ENCODE data around the gene C1orf56. TPM values are rescaled to one million over a fixed set of nuclear protein-coding genes. Genes with fewer than 3 reads are reported as not detected.

Gene C1orf56
- total RNA-seq, 1 donor from 2014 or later, result 0.71 TPM

GRCh38 chr1:151006327-151007052 is 41.1 kb upstream of the C1orf56 start, which contains the start of gene MINDY1:
TSS of gene MINDY1 (minus strand) at chr1:151006902. CDS start at chr1:151002617, 4,285 bp downstream.
- peak; percentile 64 for TF ChIP-seq CTCF (IDR thresholded peaks at IDR 0.05; ENCODE audit: insufficient read depth, low read length, poor library complexity, severe bottlenecking)
- H3K36me3 ChIP-seq (ENCODE audit: control insufficient read depth, insufficient read depth, low read length), result no peaks in the 10 kb centered on the region
- H3K27me3 ChIP-seq (ENCODE audit: control insufficient read depth, insufficient read depth, low read length), result no peaks in the 10 kb centered on the region
- DNase-seq (ENCODE audit: low read depth), result peak; percentile 67
- H3K4me3 ChIP-seq (ENCODE audit: low read depth, low read length), result peak within 1 kb of the TSS; percentile 43

DNA sequence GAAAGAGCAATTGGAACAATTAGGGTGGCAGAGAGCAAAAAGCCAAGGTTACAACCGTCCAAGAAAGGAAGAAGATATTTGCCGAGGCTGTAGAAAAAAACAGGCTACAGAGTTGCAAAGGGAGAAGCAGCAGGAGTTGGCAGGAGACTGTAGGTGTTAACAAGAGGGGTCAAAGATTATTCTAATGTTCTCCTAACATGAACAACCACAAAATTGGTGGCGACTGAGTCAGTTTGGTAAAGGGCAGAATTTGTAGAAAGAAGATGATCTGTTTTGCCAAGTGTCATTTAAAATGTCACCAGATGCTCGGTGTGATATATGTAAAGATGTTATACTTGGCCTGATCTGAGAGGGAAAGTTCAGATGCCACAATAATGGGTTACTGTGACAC is 39.7 kb upstream of the C1orf56 start:
- TF ChIP-seq CTCF (IDR thresholded peaks at IDR 0.05; ENCODE audit: insufficient read depth, low read length, poor library complexity, severe bottlenecking), result no peak
- H3K27me3 ChIP-seq (ENCODE audit: control insufficient read depth, insufficient read depth, low read length), result no peaks in the 10 kb centered on the region
- no peak for DNase-seq (ENCODE audit: low read depth)
- H3K36me3 ChIP-seq (ENCODE audit: control insufficient read depth, insufficient read depth, low read length), result no peaks in the 10 kb centered on the region
- H3K4me3 ChIP-seq (ENCODE audit: low read depth, low read length), result peak overlapping the region; percentile 79

- no peak for TF ChIP-seq CTCF (IDR thresholded peaks at IDR 0.05; ENCODE audit: insufficient read depth, low read length, poor library complexity, severe bottlenecking)
- no peaks in the 10 kb centered on the region for H3K27me3 ChIP-seq (ENCODE audit: control insufficient read depth, insufficient read depth, low read length)
- DNase-seq (ENCODE audit: low read depth), result peak; percentile 79
- no peaks in the 10 kb centered on the region for H3K36me3 ChIP-seq (ENCODE audit: control insufficient read depth, insufficient read depth, low read length)
- peak within 1 kb of the TSS; percentile 79 for H3K4me3 ChIP-seq (ENCODE audit: low read depth, low read length)
Measured at GRCh38 chr1:151008244-151009205, 39.0 kb upstream of the C1orf56 start, which contains the start of gene PRUNE1. TSS of gene PRUNE1 (plus strand) at chr1:151008449. CDS start at chr1:151008633, 184 bp downstream.

GRCh38 chr1:151009206-151009587 is 38.4 kb upstream of the C1orf56 start:
- H3K4me3 ChIP-seq (ENCODE audit: low read depth, low read length), result peak overlapping the region; percentile 79
- DNase-seq (ENCODE audit: low read depth), result no peak
- no peaks in the 10 kb centered on the region for H3K36me3 ChIP-seq (ENCODE audit: control insufficient read depth, insufficient read depth, low read length)
- no peaks in the 10 kb centered on the region for H3K27me3 ChIP-seq (ENCODE audit: control insufficient read depth, insufficient read depth, low read length)
- no peak for TF ChIP-seq CTCF (IDR thresholded peaks at IDR 0.05; ENCODE audit: insufficient read depth, low read length, poor library complexity, severe bottlenecking)

DNA sequence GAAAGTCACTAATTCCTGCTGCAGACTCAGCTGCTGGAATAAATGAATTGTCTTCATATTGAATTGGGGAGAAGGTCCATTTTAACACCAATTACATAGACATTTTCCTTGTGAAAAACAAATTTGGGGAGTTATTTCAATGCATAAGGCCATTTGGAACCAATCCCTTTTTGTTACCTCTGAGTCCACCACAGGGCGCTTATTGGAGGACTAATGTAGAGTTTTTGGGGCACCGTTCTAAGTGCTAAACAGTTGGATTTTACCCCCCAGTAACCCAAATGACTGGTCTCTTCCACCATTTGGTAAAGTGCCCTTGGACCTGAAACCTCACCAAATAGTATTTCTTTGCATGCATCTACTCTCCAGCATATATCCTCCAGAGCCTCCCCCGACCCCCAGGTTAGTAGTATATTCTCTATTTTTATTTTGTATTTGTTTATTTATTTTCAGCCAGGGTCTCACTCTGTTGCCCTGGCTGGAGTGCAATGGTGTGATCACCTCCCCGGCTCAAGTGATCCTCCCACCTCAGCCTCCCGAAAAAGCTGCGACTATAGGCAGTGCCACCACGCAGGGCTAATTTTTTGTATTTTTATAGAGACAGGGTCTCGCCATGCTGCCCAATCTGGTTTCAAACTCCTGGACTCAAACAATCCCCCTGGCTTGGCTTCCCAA is 37.7 kb upstream of the C1orf56 start:
- H3K36me3 ChIP-seq (ENCODE audit: control insufficient read depth, insufficient read depth, low read length), result no peaks in the 10 kb centered on the region
- no peak for TF ChIP-seq CTCF (IDR thresholded peaks at IDR 0.05; ENCODE audit: insufficient read depth, low read length, poor library complexity, severe bottlenecking)

More for the DNA sequence above, 37.7 kb upstream of the C1orf56 start:
- no peak overlapping the region for H3K4me3 ChIP-seq (ENCODE audit: low read depth, low read length)
- no peaks in the 10 kb centered on the region for H3K27me3 ChIP-seq (ENCODE audit: control insufficient read depth, insufficient read depth, low read length)
- DNase-seq (ENCODE audit: low read depth), result no peak
